ENCODE measurements around the gene PRUNE2.

- TF ChIP-seq, protein P1, sequence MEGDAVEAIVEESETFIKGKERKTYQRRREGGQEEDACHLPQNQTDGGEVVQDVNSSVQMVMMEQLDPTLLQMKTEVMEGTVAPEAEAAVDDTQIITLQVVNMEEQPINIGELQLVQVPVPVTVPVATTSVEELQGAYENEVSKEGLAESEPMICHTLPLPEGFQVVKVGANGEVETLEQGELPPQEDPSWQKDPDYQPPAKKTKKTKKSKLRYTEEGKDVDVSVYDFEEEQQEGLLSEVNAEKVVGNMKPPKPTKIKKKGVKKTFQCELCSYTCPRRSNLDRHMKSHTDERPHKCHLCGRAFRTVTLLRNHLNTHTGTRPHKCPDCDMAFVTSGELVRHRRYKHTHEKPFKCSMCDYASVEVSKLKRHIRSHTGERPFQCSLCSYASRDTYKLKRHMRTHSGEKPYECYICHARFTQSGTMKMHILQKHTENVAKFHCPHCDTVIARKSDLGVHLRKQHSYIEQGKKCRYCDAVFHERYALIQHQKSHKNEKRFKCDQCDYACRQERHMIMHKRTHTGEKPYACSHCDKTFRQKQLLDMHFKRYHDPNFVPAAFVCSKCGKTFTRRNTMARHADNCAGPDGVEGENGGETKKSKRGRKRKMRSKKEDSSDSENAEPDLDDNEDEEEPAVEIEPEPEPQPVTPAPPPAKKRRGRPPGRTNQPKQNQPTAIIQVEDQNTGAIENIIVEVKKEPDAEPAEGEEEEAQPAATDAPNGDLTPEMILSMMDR (IDR thresholded peaks at IDR 0.05) = no peak
- no peak for TF ChIP-seq EP300 (IDR thresholded peaks at IDR 0.05)
- TF ChIP-seq POLR2AphosphoS5 (IDR thresholded peaks at IDR 0.05) = no peak
Observed at GRCh38 chr9:76637416-76637815, 268.5 kb downstream of the PRUNE2 start.
